SU-DHL-6 (cell line): ENCODE results near the gene SLC7A6.

Experiments
- H2AFZ ChIP-seq: fragments of 200-600 bp; sonication (generic); 2 replicates; pipeline ENCODE4 v1.6.1; 2014; ENCODE audit warnings: low read depth, mild to moderate bottlenecking, moderate library complexity, mixed read lengths, antibody characterized with exemption, low read length; ENCODE audit not compliant: severe bottlenecking
- H3F3A ChIP-seq: fragments of 200-600 bp; shearing (Covaris generic); 2 replicates; pipeline ENCODE4 v1.6.0; 2016; ENCODE audit warnings: antibody characterized with exemption, mild to moderate bottlenecking; ENCODE audit not compliant: insufficient read depth
- H3K27ac ChIP-seq: fragments of 200-600 bp; sonication (generic); 2 replicates; pipeline ENCODE4 v1.5.1; 2016; ENCODE audit warnings: low read depth, mild to moderate bottlenecking, low read length, moderate library complexity, mixed read lengths
- H3K27me3 ChIP-seq: fragments of 200-600 bp; sonication (generic), shearing (Covaris generic); 2 replicates; pipeline ENCODE4 v1.6.0; 2014; ENCODE audit warnings: mild to moderate bottlenecking, low read length
- H3K36me3 ChIP-seq: fragments of 200-600 bp; sonication (generic); 2 replicates; pipeline ENCODE4 v1.6.1; 2014; ENCODE audit warnings: mild to moderate bottlenecking, low read length, mixed read lengths
- H3K4me2 ChIP-seq: fragments of 300-600, 200-600 bp; shearing (Covaris generic), sonication (generic); 2 replicates; pipeline ENCODE4 v1.6.0; 2014; ENCODE audit warnings: low read length, low read depth, mild to moderate bottlenecking; ENCODE audit not compliant: poor library complexity, severe bottlenecking
- H3K4me3 ChIP-seq: fragments of 200-600 bp; sonication (generic); 2 replicates; pipeline ENCODE4 v1.5.1; 2014; ENCODE audit warnings: antibody characterized with exemption, low read length, mild to moderate bottlenecking, mixed read lengths; ENCODE audit not compliant: insufficient read depth, poor library complexity, severe bottlenecking
- H3K79me2 ChIP-seq: fragments of 200-600 bp; sonication (generic); 2 replicates; pipeline ENCODE4 v1.6.1; 2014; ENCODE audit warnings: mild to moderate bottlenecking, low read length, moderate library complexity; ENCODE audit not compliant: insufficient read depth
- H3K9ac ChIP-seq: fragments of 200-600 bp; sonication (generic); 2 replicates; pipeline ENCODE4 v1.7.0; 2014; ENCODE audit warnings: mild to moderate bottlenecking, low read length
- H3K9me2 ChIP-seq: fragments of 200-600 bp; sonication (generic); replicated peaks from 2 replicates; pipeline ENCODE4 v1.6.1; 2014; ENCODE audit warnings: low read length; ENCODE audit not compliant: insufficient read depth
- H3K9me3 ChIP-seq: fragments of 200-600 bp; sonication (generic); 2 replicates; pipeline ENCODE4 v1.6.1; 2014; ENCODE audit warnings: low read length, mixed read lengths; ENCODE audit not compliant: insufficient read depth
- H4K20me1 ChIP-seq: fragments of 200-600 bp; sonication (generic); 2 replicates; pipeline ENCODE4 v1.6.1; 2014; ENCODE audit warnings: low read depth, mild to moderate bottlenecking, antibody characterized with exemption, low read length, moderate library complexity, mixed read lengths
- EZH2phosphoT487 ChIP-seq: fragments of 200-600 bp; sonication (generic), shearing (Covaris generic); conservative IDR thresholded peaks from 2 replicates; pipeline ENCODE4 v1.6.1; 2018; ENCODE audit warnings: mild to moderate bottlenecking, antibody characterized with exemption, low read length, moderate library complexity, mixed read lengths
- TF ChIP-seq, protein P1 (sequence below): fragments of 200-600 bp; sonication (generic); IDR thresholded peaks from one replicate; pipeline ENCODE4 v1.5.1; 2017; ENCODE audit warnings: antibody characterized with exemption, mild to moderate bottlenecking, low read length, moderate library complexity; ENCODE audit not compliant: insufficient read depth, poor library complexity, severe bottlenecking

SLC7A6 gene

DNA sequence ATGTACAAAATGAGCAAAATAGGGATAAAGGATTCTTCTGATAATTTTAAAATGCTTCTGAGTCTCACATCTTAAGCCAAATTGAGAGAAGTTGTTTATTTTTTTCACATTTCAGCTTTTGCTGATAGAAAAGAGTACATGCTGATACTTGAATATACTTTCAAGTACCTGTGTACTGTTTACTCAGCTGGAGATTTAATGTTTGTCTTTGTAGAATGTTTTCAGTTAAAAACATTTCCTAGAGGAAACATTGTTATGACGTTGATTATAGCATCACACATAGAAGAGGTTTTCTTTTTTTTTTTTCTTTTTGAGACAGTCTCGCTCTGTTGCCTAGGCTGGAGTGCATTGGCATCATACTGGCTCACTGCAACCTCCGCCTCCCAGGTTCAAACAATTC is 48.1 kb upstream of the SLC7A6 start:
- Histone ChIP-seq H3K27me3 (no peaks in the 10 kb centered on the region), H3F3A (no peaks in the 10 kb centered on the region), H3K4me2 (no peak overlapping the region)

DNA sequence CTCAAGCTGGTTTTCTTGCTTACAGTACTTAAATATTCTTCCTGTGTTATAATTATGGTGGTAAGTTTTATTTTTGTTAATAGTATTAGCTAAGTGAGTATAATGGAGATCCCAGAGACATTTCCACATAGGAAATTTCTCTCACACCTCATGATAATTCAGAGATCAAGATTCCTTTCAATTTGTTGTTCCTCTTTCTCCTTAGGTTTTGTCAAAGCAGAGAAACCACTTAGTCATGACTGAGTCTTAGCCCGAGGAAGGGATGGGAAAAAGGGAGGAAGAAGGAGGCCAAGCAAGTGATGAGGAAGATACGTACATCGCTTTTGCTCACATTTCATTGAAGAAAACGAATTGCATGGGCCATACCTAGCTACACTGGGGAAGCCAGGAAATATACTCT is 46.8 kb upstream of the SLC7A6 start:
- Histone ChIP-seq H3K9me2 (no peaks in the 10 kb centered on the region), H3K4me2 (no peak overlapping the region), H3K27ac (no peak overlapping the region), H3K9me3 (no peaks in the 10 kb centered on the region), H3K79me2 (no peaks in the 10 kb centered on the region), H3K4me3 (no peak overlapping the region), H4K20me1 (no peaks in the 10 kb centered on the region), H3F3A (no peaks in the 10 kb centered on the region), H3K36me3 (no peaks in the 10 kb centered on the region), H3K27me3 (no peaks in the 10 kb centered on the region), H3K9ac (no peak overlapping the region), H2AFZ (no peak overlapping the region)
- TF ChIP-seq EZH2phosphoT487 = no peak
- TF ChIP-seq, protein P1, sequence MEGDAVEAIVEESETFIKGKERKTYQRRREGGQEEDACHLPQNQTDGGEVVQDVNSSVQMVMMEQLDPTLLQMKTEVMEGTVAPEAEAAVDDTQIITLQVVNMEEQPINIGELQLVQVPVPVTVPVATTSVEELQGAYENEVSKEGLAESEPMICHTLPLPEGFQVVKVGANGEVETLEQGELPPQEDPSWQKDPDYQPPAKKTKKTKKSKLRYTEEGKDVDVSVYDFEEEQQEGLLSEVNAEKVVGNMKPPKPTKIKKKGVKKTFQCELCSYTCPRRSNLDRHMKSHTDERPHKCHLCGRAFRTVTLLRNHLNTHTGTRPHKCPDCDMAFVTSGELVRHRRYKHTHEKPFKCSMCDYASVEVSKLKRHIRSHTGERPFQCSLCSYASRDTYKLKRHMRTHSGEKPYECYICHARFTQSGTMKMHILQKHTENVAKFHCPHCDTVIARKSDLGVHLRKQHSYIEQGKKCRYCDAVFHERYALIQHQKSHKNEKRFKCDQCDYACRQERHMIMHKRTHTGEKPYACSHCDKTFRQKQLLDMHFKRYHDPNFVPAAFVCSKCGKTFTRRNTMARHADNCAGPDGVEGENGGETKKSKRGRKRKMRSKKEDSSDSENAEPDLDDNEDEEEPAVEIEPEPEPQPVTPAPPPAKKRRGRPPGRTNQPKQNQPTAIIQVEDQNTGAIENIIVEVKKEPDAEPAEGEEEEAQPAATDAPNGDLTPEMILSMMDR = no peak

More for the DNA sequence above, 48.1 kb upstream of the SLC7A6 start:
- no peak overlapping the region for H3K27ac ChIP-seq
- no peaks in the 10 kb centered on the region for H3K9me3 ChIP-seq
- H3K9ac ChIP-seq = no peak overlapping the region
- no peaks in the 10 kb centered on the region for H3K36me3 ChIP-seq
- no peaks in the 10 kb centered on the region for H4K20me1 ChIP-seq
- no peaks in the 10 kb centered on the region for H3K9me2 ChIP-seq
- H3K79me2 ChIP-seq = no peaks in the 10 kb centered on the region
- no peak overlapping the region for H3K4me3 ChIP-seq
- no peak overlapping the region for H2AFZ ChIP-seq
- TF ChIP-seq EZH2phosphoT487 = no peak
- TF ChIP-seq, protein P1 = no peak

DNA sequence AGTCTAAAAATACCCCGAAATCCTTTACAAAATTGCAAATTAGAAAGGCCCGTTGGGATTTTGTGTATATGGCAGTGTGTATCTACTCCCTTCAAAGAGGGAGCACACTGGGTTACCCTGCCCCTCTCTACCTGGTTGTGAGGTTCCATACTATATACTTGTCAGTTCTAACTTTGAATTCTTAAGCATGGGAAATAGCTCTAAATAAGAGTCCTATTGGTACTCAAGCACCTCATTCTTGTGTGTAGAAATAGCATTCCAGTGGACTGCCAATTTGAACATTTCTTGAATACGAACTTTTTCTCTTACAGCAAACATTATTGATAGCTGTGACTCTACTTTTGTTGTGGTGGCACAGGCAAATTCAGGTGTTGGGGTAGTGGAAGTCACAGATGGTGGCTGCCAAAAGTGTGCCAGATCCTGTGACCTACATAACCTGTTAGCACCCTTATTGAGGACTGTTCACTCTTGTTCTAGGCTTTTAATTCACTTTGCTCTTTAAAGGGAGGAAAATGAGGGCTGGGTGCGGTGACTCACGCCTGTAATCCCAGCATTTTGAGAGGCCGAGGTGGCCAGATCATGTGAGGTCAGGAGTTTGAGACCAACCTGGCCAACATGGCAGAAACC is 44.5 kb upstream of the SLC7A6 start:
- Histone ChIP-seq H2AFZ (no peak overlapping the region), H3K4me3 (no peak overlapping the region), H3K27me3 (no peaks in the 10 kb centered on the region), H3F3A (no peaks in the 10 kb centered on the region), H3K4me2 (no peak overlapping the region), H3K9ac (no peak overlapping the region), H3K27ac (no peak overlapping the region), H4K20me1 (no peaks in the 10 kb centered on the region), H3K9me2 (no peaks in the 10 kb centered on the region), H3K36me3 (no peaks in the 10 kb centered on the region), H3K79me2 (no peaks in the 10 kb centered on the region), H3K9me3 (no peaks in the 10 kb centered on the region)
- no peak for TF ChIP-seq EZH2phosphoT487
- TF ChIP-seq, protein P1 = no peak
